GM19238 (cell line): Measurements from ENCODE around the gene EPAS1.
"Not testable (repeated sequence)": the region's sequence is repeated elsewhere in the genome, so short reads cannot be mapped to it uniquely, and the experiment has no call there.

Experiments used
- DNase-seq: peaks from one replicate; pipeline ENCODE4 v3.0.0; 2011; ENCODE audit warnings: low spot score; ENCODE audit not compliant: insufficient read length

EPAS1 gene

GRCh38 chr2:46381871-46382270 lies 84.7 kb downstream of the EPAS1 start:
- DNase-seq: no peak

GRCh38 chr2:46382331-46383112 lies 85.3 kb downstream of the EPAS1 start:
- no peak for DNase-seq

DNA sequence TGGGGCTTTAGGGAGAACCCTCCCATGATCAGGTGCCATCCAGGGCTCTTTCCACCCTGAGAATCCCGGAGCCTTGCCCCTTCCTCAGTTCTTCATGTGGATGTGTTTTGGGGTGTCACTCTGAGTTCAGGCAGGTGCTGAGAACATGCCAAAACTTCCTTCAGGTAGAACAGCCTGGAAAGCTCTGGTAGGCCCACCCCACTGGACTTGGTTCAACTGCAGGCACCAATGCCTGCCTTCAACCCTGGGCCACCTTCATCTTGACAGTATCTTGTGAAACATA lies 85.8 kb downstream of the EPAS1 start:
- DNase-seq: no peak

DNA sequence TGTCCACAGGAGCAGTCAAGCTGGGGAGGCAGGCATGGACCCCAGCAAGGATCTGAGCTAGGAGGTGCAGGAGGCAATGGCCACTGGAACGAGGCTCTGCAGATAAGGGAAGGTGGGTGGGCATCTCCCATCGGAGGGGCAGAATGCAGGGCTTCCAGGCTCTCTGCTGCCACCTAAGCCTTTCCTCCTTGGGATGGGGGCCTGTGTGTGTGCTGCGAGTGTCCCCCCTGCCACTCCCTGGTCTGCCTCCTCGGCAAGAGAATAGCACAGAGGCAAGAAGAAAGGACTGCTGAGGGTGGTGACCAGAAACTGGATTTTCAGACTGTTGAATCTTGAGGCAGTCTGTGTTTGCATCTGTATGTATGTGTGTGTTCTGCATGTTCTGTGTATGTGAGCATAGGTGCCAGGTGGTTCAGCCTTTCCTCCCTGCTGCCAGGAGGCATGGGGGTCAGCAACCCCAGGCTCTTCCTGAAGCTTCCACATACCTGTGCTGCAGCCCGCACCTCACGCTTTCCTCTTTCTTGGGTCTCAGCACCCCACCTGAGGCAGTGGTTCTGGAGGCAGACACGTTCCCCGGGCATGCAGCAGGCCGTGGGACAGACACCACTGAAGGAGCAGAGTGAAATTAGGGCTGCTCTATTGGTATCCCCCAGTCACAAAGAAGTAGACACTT lies 86.7 kb downstream of the EPAS1 start:
- no peak for DNase-seq

DNA sequence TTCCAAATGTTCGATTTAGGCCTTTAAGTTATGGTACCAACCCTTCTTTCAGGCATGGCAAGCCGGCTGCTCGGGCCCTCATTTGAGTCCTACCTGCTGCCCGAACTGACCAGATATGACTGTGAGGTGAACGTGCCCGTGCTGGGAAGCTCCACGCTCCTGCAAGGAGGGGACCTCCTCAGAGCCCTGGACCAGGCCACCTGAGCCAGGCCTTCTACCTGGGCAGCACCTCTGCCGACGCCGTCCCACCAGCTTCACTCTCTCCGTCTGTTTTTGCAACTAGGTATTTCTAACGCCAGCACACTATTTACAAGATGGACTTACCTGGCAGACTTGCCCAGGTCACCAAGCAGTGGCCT lies 87.2 kb downstream of the EPAS1 start:
- no peak for DNase-seq

DNA sequence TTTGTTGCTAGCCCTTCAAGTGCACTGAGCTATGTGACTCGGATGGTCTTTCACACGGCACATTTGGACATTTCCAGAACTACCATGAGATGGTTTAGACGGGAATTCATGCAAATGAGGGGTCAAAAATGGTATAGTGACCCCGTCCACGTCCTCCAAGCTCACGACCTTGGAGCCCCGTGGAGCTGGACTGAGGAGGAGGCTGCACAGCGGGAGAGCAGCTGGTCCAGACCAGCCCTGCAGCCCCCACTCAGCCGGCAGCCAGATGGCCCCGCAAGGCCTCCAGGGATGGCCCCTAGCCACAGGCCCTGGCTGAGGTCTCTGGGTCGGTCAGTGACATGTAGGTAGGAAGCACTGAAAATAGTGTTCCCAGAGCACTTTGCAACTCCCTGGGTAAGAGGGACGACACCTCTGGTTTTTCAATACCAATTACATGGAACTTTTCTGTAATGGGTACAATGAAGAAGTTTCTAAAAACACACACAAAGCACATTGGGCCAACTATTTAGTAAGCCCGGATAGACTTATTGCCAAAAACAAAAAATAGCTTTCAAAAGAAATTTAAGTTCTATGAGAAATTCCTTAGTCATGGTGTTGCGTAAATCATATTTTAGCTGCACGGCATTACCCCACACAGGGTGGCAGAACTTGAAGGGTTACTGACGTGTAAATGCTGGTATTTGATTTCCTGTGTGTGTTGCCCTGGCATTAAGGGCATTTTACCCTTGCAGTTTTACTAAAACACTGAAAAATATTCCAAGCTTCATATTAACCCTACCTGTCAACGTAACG lies 88.8 kb downstream of the EPAS1 start:
- DNase-seq: no peak

- DNase-seq: no peak
Observed at GRCh38 chr2:46386763-46387162, 89.6 kb downstream of the EPAS1 start.

DNA sequence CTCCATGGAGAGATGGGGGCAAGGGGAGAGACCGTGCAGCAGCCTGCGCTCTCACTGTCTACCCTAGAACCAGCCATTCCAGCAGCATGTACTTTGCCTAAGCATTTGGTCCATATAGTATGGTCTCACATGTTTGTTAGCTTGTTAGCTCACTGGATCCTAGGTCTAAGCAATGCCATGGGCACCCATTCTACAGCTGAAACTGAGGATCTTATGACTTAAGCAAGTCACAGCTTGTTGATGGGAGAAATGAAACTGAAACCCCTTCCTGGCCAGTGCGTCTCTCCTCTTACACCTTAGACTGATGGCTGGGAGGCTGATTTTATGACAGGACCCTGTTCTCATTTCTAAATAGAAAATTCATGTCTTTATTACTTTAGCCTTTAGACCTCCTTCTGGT lies 90.1 kb downstream of the EPAS1 start:
- no peak for DNase-seq

DNA sequence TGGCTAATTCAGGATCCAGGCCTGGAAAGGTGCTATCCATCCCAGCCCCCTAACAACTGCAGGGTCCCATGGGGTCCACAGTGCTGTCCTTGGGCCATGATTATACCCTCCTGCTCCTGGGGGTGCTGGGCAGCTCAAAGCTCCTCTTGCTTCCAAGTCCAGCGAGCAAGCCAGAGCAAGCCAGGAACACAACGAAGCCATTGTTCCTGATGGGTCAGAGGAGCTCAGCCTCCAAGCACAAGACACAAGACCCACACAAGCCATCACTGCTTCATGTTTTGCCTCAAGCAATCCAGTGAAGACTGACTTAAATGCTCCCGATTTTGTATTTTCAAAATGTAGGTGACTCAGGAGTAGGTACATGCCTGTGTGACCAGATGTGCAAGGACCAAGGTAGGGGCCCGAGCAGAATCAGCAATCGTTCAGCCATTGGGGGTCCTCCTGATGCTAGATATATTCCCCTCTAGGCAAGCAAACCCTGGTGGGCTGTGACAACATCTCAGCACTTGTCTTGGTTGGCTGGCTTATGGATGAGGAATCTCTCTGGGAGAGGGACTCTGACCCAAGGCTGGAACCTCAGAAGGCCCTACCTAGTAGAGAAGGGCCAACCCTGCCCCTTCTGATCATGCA lies 90.8 kb downstream of the EPAS1 start:
- DNase-seq: no peak

DNA sequence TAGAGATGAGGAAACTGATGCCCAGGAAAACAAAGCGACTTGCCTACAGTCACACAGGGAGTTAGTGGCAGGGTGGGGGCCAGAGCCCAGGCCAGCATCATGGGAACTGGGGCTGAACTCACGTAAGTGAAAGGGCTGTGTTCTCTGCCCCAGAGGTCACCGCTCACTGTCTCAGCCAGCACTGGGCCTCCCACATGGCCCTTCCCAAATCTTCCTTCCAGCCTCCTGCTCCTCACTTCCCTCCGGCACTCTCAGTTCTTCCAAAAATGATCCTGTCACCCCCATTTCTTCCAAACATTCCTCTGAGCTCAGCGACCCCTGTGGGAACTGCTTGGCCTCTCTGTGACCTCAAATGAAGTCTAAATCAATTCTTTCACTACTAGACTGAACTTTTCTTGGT lies 91.7 kb downstream of the EPAS1 start:
- DNase-seq: no peak

DNA sequence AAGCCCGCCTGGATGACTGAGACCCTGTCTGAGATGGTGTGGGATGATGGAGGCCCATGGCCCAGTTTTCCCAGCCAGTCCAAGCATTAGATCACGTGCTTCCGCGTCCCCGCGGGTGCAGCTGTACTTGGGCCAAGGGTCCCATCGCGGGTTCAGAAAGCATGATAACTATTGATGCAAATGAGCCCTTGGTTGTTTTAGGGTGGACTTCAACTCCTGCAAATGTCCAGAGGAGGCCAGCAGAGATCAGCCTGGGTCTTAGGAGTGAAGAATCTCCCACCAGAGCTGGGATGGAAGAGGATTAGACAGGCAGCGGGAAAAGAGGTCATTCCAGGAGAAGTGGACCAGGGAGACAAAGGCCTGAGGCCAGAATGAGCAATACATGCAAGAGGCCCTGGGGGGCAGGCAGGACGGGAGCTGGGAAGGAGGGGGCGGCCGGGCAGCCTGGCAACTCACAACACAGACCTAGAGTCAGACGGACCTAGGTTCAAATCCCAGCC lies 92.3 kb downstream of the EPAS1 start:
- DNase-seq: no peak

- no peak for DNase-seq
Observed at GRCh38 chr2:46390036-46390435, 92.8 kb downstream of the EPAS1 start.

GRCh38 chr2:46390901-46391395 lies 93.7 kb downstream of the EPAS1 start:
- DNase-seq: no peak

- DNase-seq: no peak
Observed at GRCh38 chr2:46392561-46393346, 95.5 kb downstream of the EPAS1 start.

DNA sequence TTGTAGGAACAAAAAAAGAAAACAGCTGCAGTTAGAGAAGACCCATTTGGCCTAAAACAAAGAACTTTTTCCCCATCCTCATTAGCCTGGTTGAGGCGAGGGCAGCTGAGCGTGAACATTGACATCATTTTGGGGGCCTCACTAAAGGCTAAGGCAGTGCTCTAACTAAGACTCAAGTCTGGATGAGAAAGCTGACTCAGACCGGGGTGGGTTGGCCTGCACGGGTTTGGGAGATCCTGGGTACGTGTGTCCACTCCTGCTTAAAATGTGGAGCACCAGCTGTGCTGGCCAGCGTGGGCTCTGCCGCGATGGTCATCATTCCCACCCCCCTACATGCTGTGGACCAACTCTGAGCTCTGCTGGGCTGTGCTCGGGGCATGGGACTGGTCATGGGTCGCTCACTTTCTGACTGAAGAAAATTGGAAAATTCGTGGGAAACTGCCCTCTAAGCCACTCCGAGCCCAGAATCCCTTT lies 96.2 kb downstream of the EPAS1 start:
- DNase-seq: no peak

GRCh38 chr2:46393865-46394264 lies 96.7 kb downstream of the EPAS1 start:
- no peak for DNase-seq

DNA sequence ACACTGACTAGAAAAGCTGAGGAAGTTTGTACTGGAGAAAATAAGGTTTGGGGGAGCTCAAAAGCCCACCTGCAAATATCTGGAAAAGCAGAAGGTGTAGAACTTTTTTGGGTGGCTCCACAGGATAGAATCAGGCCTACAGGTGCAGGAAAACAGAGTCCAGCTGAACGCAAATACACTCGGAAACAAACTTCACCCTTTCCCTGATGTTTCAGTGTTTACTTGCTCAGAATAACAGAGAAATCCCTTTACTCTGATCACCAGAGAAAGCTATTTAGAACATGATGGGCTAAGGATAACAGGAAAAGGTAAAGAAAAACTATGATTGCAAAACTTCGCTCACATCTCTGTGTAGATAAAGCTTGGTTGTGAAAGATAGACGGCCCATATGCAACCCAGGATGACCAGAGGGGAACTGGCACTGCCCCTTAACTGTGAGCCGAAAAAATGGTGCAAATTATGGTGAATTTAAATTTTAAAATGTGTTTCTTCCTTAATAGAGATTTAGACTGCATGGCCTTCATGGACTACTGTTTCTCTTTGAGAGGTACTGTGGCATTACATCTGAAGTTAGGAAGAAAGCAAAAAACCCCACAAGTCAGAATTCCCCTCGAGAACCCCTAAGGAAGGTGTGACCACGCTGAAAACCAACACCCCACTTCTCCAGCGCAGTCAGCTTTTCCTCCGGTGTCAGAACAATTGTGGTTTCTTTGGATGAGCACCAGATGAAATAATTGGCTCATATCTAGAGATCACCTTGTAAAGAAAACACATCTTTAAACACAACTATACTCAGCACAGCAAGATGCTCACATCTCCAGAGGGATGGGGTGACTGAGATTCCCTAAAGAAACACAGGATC lies 97.7 kb downstream of the EPAS1 start:
- DNase-seq: no peak

DNA sequence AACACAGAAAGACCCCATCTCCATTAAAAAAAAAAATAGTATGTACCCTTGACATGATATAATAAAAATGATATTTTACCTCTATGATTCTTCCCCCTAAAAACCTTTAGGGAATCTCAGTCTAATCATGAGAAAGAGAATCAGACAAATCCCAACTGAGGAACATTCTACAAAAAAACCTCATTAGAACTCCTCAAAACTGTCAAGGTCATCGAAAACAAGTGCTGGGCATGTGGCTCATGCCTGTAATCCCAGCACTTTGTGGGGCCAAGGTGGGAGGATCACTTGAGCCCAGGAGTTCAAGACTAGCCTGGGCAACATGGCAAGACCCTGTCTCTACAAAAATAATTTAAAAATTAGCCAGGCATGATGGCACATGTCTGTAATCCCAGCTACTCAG lies 98.5 kb downstream of the EPAS1 start:
- not testable (repeated sequence) for DNase-seq

DNA sequence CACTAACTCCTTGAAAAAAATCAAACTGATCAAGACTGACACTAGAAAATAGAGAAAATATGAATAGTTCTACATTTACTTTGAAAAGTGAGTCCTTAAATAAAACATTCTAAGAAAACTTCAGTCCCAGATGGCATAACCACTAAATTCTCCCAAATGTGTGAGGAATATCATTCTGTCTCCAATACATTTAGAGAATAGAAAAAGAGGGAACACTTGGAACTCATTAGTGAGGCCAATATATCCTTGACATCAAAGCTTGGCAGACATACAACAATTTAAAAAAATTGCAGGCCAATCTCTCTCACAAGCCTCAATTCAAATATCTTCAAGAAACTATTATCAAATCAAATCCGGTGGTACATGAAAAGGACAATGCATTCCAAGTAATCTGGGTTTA lies 102.8 kb downstream of the EPAS1 start:
- no peak for DNase-seq

- DNase-seq: no peak
Observed at GRCh38 chr2:46402874-46403273, 105.7 kb downstream of the EPAS1 start.
